Aorta (tissue), 5 donors: ENCODE measurements around the gene GGT5. TPM values are rescaled to one million over a fixed set of nuclear protein-coding genes. Genes with fewer than 3 reads are reported as not detected.
"Not testable (repeated sequence)": the region's sequence is repeated elsewhere in the genome, so short reads cannot be mapped to it uniquely, and the experiment has no call there.

ENCODE experiments used
- ATAC-seq: fragments of 200-7000 bp; cut with Tn5 transposase; one replicate; pipeline ENCODE4 v1.9.1; 2022; ENCODE audit warnings: moderate library complexity; ENCODE audit not compliant: low FRiP score
- DNase-seq, 2 donors: peaks; one replicate each; pipeline ENCODE4 v3.0.0-alpha.2; 2020
- H3K27ac ChIP-seq, 2 donors: one replicate each; pipeline ENCODE4 v1.5.1; 2013; ENCODE audit warnings: low read length in 2 of 2, mild to moderate bottlenecking in 2 of 2, moderate library complexity in 2 of 2, control low read depth in 1 of 2, inconsistent platforms in 1 of 2, low read depth in 1 of 2
- H3K27me3 ChIP-seq, 2 donors: one replicate each; pipeline ENCODE4 v1.6.1; 2013; ENCODE audit warnings: control low read depth in 1 of 2, low read length in 1 of 2, mild to moderate bottlenecking in 1 of 2, moderate library complexity in 1 of 2; ENCODE audit not compliant: insufficient read depth in 2 of 2, control insufficient read depth in 1 of 2
- H3K36me3 ChIP-seq, 2 donors: one replicate each; pipeline ENCODE4 v1.6.1; 2013; ENCODE audit warnings: control low read depth in 1 of 2, low read length in 1 of 2, mild to moderate bottlenecking in 1 of 2; ENCODE audit not compliant: insufficient read depth in 2 of 2, control insufficient read depth in 1 of 2
- H3K4me1 ChIP-seq, 2 donors: one replicate each; pipeline ENCODE4 v1.6.1; 2013; ENCODE audit warnings: low read length in 2 of 2, control low read depth in 1 of 2, mild to moderate bottlenecking in 1 of 2, moderate library complexity in 1 of 2; ENCODE audit not compliant: insufficient read depth in 2 of 2, control insufficient read depth in 1 of 2
- H3K4me3 ChIP-seq, 2 donors: one replicate each; pipeline ENCODE4 v1.5.1; 2013; ENCODE audit warnings: low read length in 2 of 2, control low read depth in 1 of 2, mild to moderate bottlenecking in 1 of 2
- H3K9me3 ChIP-seq: one replicate; pipeline ENCODE4 v1.6.1; 2013; ENCODE audit warnings: mild to moderate bottlenecking, low read length; ENCODE audit not compliant: control insufficient read depth
- WGBS, 2 donors: extraction: QIAGEN DNeasy Blood & Tissue Kit; methylation state at CpG; one replicate each; pipeline ENCODE4 v1.1.7; 2013; 5-methylcytosine and 5-hydroxymethylcytosine counted together
- intact Hi-C, 2 donors: fragments of 100-400 bp; cut with DNase I; formaldehyde crosslinking; loops; one replicate each; pipeline versions ENCODE4 v1.14.2 to v1.15.0; 2022
- polyA plus RNA-seq, 2 donors: library from polyadenylated mRNA; stranded (reverse); fragments of 200-250 nt; gene quantifications; one replicate each; pipeline ENCODE4 v1.2.3, GENCODE V29; 2013
- total RNA-seq, 2 donors: library from RNA; stranded (reverse); fragmentation: NEBNext Ultra II Directional; extraction: Animal tissue kit (Norgen Biotek cat#: 25700); gene quantifications; one replicate each; pipeline ENCODE4 v1.2.1, GENCODE V29; 2021
- donor health status: healthy with polysubstance abuse.
- donor health status: Bipolar disorder and iron deficiency.
- donor health status: DM: no; HTN: no; CAD: no.
- donor health status: DM: no; HTN: no; CAD: no.
- donor health status: DM: yes; HTN: yes; CAD: no.

The GGT5 gene
- total and polyA plus RNA-seq, 4 donors, result 50.8 to 434 (median 57.0) TPM

DNA sequence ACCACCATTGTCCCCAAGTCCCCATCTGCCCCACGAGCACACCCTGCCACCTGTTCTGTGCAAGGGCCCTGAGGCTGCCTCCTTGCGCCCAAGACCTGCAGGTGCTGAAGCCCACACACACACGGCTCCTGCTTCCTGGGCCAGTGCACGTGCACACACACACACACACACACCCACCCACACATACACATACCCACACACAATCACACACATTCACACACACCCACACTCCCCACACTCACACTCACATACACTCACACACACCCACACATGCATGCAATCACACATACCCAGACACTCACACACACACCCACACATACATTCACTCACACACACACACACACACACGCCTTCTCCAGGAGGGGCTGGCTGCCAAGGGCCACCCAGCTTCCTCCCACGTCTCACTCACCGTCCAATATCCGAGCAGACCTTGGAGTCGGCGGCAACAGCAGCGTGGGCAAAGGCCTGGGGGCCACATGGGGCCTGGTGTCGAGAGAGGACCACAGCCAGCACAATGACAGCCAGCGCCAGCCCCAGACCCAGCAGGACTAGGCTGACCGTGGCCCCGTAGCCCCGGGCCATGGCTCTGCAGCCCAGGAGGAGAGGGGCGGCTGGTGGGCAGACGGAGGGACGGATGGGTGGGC is 616 bp downstream of the GGT5 start:
- Histone ChIP-seq H3K36me3 (no peaks in the 10 kb centered on the region), H3K27ac (no peak overlapping the region), H3K4me1 (no peaks in the 10 kb centered on the region), H3K27me3 (no peaks in the 10 kb centered on the region), H3K9me3 (no peaks in the 10 kb centered on the region), H3K4me3 (no peak overlapping the region)
- DNase-seq (peak; percentile 54 to 78), ATAC-seq (peak; percentile 66)
- intact Hi-C loops, result no loop called here
- 58 to 68% methylated on average over 19 of the region's 19 CpGs for WGBS, 2 donors

DNA sequence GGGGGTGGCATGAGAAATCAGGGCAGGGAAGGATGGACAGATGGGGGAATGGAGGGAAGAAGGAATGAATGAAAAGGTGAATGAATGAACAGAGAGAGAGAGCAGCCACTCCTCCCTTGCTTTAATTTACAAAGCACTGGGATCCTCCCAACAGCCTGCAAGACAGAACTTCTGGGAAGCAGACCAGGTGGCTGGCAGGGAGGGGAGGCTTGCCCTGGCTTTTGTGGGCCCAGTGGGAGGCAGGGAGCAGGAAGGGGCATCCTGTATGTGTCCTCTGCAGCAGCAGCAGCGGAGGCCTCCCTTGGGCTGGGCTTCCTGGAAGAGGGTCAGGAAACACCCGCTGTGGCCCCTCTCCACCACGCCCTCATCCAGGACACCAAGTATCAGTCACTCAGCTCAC is 1.5 kb downstream of the GGT5 start:
- ATAC-seq, intact Hi-C loops: not testable (repeated sequence)

DNA sequence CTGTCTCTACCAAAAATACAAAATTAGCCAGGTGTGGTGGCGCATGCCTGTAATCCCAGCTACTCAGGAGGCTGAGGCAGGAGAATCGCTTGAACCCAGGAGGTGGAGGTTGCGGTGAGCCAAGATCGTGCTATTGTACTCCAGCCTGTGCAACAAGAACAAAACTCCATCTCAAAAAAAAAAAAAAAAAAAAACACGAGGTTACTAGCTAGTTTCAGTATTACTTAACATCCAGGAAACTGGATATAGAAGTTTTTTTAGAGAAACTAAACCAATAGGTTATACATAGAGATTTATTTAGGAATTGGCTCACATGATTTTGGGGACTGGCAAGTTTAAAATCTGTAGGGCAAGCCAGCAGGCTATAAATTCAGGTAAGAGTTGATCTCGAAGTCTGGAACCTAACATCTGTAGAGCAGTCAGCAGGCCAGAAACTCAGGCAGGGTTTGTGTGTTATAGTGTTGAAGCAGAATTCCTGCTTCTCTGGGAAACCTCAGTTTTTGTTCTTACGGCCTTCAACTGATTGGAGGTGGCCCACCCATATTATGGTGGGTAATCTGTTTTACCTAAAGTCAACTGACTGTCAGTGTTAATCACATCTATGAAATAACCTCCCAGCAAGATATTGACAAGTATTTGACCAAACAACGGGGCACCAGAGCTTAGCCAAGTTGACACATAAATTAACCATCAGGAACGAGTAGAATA is 3.7 kb downstream of the GGT5 start:
- H3K27ac ChIP-seq, H3K4me3 ChIP-seq, DNase-seq, H3K4me1 ChIP-seq, intact Hi-C loops, H3K9me3 ChIP-seq, ATAC-seq, H3K36me3 ChIP-seq, H3K27me3 ChIP-seq: not testable (repeated sequence)
- WGBS, 2 donors, result 83 to 85% methylated on average over 9 of the region's 9 CpGs

More for the DNA sequence above, 1.5 kb downstream of the GGT5 start:
- H3K4me3 ChIP-seq, H3K9me3 ChIP-seq, H3K36me3 ChIP-seq, H3K27me3 ChIP-seq, H3K4me1 ChIP-seq, H3K27ac ChIP-seq: not testable (repeated sequence)
- 85 to 92% methylated on average over 3 of the region's 3 CpGs for WGBS, 2 donors
- DNase-seq, result peak in 1 of 2 donors; percentile 76

DNA sequence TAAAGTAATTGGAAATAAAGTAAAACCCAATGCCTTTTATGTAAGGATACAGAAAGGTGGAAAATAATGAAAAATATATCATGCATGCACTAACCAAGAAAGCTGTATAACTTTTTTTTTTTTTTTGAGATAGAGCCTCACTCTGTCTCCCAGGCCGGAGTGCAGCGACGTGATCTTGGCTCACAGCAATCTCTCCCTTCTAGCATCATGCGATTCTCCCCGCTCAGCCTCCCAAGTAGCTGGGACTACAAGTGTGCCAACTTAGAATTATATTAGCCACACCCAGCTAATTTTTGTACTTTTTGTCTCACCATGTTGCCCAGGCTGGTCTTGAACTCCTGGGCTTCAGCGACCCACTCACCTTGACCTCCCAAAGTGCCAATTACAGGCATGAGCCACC is 4.5 kb downstream of the GGT5 start:
- H3K4me1 ChIP-seq, result no peaks in the 10 kb centered on the region
- WGBS, 2 donors, result 84 to 86% methylated on average over 6 of the region's 6 CpGs
- DNase-seq, result no peak
- no peak for ATAC-seq
- H3K36me3 ChIP-seq, result no peaks in the 10 kb centered on the region
- no peak overlapping the region for H3K27ac ChIP-seq
- intact Hi-C loops, result no loop called here
- no peaks in the 10 kb centered on the region for H3K9me3 ChIP-seq
- H3K4me3 ChIP-seq, result no peak overlapping the region
- no peaks in the 10 kb centered on the region for H3K27me3 ChIP-seq

DNA sequence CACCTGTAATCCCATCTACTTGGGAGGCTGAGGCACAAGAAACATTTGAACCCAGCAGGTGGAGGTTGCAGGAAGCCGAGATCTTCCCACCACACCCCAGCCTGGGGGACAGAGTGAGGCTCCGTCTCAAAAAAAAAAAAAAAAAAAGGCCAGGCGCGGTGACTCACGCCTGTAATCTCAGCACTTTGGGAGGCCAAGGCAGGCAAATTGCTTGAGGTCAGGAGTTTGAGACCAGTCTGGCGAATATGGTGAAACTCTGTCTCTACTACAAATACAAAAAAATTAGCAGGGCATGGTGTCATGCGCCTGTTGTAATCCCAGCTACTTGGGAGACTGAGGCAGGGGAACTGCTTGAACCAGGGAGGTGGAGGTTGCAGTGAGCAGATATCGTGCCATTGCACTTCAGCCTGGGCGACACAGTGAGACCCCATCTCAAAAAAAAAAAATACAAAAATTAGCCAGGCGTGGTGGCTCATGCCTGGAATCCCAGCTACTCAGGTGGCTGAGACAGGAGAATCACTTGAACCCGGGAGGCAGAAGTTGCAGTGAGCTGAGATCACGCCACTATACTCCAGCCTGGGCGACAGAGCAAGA is 6.7 kb downstream of the GGT5 start:
- H3K36me3 ChIP-seq, H3K27ac ChIP-seq, H3K4me3 ChIP-seq, H3K27me3 ChIP-seq, H3K4me1 ChIP-seq, DNase-seq, H3K9me3 ChIP-seq, intact Hi-C loops, ATAC-seq: not testable (repeated sequence)
- 94 to 98% methylated on average over 13 of the region's 13 CpGs for WGBS, 2 donors

DNA sequence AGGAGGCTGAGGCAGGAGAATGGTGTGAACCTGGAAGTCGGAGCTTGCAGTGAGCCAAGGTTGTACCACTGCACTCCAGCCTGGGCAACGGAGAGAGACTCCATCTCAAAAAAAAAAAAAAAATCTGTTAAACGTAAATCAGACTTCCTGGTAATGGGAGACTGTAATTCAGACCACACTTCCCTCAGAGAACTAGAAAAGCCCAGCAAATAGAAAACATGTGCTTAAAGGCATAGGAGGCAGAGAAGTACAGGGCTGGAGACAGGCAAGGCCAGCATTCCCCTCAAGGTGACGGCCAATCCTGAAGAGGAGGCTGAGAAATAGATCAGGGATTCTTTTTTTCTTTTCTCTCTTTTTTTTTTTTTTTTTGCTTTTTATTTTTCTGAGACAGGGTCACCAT is 8.2 kb downstream of the GGT5 start:
- Histone ChIP-seq H3K27me3 (no peaks in the 10 kb centered on the region), H3K4me3 (no peak overlapping the region), H3K36me3 (no peaks in the 10 kb centered on the region), H3K27ac (no peak overlapping the region), H3K9me3 (no peaks in the 10 kb centered on the region), H3K4me1 (no peaks in the 10 kb centered on the region)
- ATAC-seq, result no peak
- 80 to 87% methylated on average over 4 of the region's 4 CpGs for WGBS, 2 donors
- DNase-seq, result no peak
- intact Hi-C loops, result no loop called here

DNA sequence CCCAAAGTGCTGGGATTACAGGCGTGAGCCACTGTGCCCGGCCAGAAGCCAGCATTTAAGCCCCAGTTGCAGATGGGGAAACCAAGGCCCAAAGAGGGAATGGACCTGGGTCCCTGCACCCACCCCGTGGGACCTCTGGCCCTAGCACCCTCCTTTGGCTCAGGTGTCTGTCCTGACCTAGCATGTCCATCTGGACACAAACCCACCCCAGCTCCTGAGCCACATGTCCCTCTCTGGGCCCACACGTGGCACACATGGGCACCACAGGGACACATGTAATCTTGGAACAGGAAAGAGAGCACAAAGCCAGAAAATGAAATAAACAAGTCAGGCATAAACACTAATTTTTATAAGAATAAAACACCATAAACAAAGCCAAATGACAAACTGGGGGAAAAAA is 9.6 kb downstream of the GGT5 start:
- DNase-seq (no peak), ATAC-seq (no peak)
- Histone ChIP-seq H3K9me3 (no peaks in the 10 kb centered on the region), H3K4me3 (no peak overlapping the region), H3K27ac (no peak overlapping the region), H3K4me1 (no peaks in the 10 kb centered on the region), H3K36me3 (no peaks in the 10 kb centered on the region), H3K27me3 (no peaks in the 10 kb centered on the region)
- 92 to 93% methylated on average over 4 of the region's 4 CpGs for WGBS, 2 donors
- intact Hi-C loops, result no loop called here

DNA sequence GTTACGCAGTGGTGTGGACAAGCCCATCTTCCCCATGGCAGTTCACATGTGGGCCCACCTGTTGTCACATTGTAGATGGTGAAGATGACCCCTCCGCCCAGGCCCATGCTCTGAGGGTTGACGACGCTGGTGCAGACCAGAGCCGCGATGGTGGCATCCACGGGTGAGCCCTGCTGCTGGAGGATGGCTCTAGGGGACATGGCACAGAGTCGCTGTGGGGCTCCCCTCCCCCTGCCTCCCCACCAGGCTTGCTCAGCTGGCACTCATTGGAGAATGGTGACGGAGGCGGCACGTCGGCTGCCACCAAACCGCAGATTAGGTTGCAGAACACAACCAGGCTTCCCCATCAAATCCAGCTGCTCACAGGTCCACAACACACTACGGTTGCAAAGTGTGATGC is 11.1 kb downstream of the GGT5 start:
- H3K4me1 ChIP-seq, result no peaks in the 10 kb centered on the region
- no peaks in the 10 kb centered on the region for H3K9me3 ChIP-seq
- intact Hi-C loops, result no loop called here
- 89 to 98% methylated on average over 14 of the region's 14 CpGs for WGBS, 2 donors
- ATAC-seq, result no peak
- H3K27ac ChIP-seq, result no peak overlapping the region
- H3K27me3 ChIP-seq, result no peaks in the 10 kb centered on the region
- H3K36me3 ChIP-seq, result no peaks in the 10 kb centered on the region
- no peak for DNase-seq
- no peak overlapping the region for H3K4me3 ChIP-seq

DNA sequence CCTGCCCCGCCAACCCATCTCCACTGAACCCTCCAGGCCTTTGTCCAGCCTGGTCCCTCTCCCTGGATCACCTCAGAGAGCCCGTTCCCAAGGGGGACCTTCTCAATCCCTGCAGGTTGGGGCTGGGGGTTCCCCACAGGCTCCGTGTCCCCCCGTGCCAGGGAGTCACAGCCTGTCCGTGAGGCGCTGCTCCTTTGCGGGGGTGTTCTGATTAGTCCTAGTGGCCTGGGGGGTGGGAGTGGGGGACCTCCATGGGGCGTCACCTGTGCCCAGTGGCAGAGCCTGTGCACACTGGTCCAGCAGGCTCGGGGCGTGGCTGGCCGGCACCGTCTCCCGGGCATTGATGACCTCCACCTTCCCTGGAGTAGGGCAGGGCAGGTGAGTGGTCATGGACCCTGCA is 11.6 kb downstream of the GGT5 start:
- Histone ChIP-seq H3K36me3 (no peaks in the 10 kb centered on the region), H3K4me1 (no peaks in the 10 kb centered on the region), H3K9me3 (no peaks in the 10 kb centered on the region), H3K27me3 (no peaks in the 10 kb centered on the region), H3K4me3 (no peak overlapping the region), H3K27ac (no peak overlapping the region)
- ATAC-seq (no peak), DNase-seq (no peak)
- intact Hi-C loops, result no loop called here
- WGBS, 2 donors, result 98% methylated on average over 13 of the region's 13 CpGs
